SHP77 treated with DMSO at 0.1 percent for 48 hours (cell line): ENCODE results near the gene CLEC12A.
"Not testable (repeated sequence)": the region's sequence is repeated elsewhere in the genome, so short reads cannot be mapped to it uniquely, and the experiment has no call there.

Experiments
- DNase-seq: peaks from one replicate; lab custom pipeline; 2025; lab: John Stamatoyannopoulos, UW

CLEC12A gene

DNA sequence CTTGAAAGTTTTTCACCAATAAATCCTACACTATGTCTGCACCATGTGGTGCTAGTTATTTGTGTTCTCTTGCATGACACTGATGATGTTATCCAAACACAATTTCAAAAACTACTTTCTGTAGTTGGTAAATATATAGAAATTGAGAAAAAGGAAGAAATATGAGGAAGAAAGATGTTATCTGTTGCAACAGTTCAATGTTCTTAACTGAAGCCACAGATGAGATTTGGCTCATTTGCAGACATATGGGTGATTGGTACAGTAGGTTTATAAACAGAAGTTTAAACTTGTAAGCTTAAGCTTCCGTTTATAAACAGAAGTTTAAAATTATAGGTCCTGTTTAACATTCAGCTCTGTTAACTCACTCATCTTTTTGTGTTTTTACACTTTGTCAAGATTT, at the start of gene CLEC12A:
CLEC12A (plus strand) TSS at position 229 of the 400 bp plus-strand sequence. CDS start 188 bp downstream, outside the sequence.
- no peak for DNase-seq

- no peak for DNase-seq
These were observed 48.8 kb upstream of the CLEC12A start for GRCh38 chr12:9922429-9922828.

DNA sequence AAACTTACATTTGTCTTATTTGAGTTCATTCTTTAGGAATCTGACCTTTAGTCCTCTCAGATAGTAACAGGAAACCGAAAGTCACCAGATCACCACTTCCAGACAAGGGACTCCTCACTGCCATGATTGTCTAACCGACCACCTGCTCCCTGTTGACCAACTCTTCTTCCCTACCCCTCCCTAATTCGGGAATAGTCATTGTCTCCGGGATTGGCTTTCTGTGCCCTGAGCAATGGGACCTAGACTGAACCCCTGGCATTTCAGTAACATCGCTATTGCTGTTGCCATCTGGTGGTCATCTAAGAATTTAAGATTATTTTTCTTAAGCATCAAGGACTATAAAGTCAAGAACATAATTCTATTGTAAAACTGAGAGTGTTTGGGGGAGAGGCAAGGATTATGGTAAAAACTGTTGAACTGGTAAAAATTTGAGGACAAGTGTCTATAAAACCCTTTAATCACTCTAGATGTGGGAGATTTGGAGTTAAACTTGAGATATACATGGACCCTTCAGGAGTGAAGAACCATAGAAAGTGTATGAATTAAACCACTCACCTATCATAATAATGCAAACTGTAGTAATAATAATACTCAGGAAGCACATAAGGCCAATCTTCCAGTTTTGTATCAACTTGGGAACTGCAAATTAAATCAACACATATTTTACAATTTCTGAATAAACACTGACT, 45.4 kb upstream of the CLEC12A start:
- DNase-seq, result no peak

DNA sequence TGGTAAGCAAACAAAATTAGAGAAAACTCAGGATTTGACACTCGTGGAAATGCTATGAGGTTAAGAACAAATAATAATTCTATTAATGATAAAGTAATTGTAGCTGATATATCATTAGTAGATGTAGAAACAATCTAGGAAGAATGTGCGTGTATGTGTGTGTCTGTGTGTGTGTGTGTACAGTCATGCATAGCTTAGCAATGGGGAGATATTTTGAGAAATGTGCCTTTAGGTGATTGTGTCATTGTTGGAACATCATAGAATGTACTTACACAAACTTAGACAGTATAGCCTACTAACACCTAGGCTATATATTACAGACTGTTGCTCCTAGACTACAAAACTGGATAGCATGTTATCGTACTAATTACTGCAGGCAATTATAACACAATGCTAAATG, 44.3 kb upstream of the CLEC12A start:
- no peak for DNase-seq

GRCh38 chr12:9928607-9929006, 42.6 kb upstream of the CLEC12A start:
- no peak for DNase-seq

DNA sequence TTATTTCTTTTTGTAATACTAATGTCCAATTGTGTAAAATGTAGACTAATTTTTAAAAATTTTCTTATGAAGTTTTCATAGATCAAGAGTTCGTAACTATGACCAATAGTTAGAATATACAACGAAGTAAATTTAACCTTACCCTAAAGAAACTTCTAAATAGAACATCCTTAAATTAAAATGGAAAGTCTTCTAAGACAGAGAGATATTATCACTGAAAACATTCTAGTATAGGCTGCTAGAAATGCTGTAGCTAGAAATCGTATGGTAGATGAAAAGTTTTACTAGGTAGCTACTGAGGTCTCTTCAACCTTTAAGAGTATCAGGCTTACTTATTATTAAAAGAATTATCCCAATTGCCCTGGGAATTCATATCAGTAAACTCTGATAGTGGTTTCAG, 40.0 kb upstream of the CLEC12A start:
- no peak for DNase-seq

DNA sequence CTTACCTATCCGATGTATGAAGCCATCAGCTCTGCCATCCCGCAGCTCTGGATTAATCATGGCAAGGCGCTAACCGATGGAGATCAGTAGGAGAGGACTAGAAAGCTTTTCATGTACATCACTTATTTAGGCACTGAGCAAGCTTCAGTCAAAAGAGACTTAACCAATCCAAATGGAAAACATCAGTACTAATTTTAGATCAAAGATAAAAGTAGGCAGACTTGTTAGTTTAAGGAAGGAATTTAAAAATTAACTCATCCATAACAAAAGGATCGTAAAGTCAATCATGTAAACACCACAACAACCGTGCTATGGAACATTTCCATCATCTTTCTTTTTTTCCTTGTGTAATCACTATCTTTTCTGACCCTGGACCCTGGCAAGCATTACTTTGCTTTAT, 38.9 kb upstream of the CLEC12A start, which contains the start of gene CLEC2A:
CLEC2A (minus strand) TSS at position 101 of the 400 bp plus-strand sequence; CDS start at position 60, 41 bp downstream.
- no peak for DNase-seq

DNA sequence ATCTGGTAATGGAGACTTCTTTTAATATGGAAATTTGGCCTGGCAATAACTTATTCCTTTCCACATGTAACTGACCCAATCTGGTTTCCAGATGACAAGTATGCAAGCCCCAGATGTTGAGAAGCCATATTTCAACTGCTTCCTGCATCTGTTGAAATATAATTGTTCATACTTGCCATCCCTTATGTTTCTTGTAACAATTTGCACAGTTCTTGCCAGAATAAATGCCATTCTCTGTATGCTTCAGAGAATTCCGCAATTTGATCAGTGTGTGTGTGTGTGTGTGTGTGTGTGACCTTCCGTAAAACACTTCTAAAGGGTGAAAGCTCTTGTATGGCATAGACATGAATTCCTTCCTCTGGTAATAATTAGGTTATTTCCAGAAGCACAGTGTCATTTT, 37.3 kb upstream of the CLEC12A start:
- DNase-seq, result no peak

DNA sequence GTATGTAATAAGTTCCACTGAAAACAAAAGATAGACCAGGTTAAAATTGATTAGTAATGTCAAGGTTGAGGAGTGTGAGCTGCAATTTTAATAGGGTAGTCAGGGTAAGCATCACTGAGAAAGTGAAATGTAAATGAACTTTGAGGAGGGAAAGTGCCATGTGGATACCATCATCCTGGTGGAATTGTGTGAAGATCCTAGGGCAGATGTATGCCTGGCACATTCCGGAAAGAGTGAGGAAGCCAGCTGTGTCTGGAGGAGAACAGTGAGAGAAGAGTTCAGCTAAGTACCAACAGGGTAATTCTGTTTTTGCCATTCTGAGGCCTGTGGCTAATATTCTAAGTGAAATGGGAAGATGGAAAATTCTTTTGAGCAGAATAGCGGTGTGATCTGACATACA, 36.2 kb upstream of the CLEC12A start:
- DNase-seq, result no peak

DNA sequence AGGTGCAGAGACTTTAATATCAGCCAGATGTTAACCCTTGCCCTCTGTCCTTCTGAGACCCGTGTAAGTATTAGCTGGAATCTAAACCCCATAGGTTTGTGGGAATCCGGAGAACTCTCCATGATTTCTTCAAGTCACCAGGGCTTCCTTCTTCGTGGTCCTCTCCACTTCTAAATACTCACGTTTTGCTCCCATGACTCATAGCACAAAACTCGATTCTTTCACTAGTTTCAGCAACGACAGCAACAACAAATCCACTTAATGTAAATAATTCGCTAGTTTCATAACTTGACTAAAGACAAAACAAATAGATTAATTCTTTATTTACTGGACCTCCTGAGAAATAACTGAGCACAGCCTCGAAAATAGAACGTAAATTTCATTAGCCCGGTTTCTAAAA, 34.6 kb upstream of the CLEC12A start:
- DNase-seq, result no peak

DNA sequence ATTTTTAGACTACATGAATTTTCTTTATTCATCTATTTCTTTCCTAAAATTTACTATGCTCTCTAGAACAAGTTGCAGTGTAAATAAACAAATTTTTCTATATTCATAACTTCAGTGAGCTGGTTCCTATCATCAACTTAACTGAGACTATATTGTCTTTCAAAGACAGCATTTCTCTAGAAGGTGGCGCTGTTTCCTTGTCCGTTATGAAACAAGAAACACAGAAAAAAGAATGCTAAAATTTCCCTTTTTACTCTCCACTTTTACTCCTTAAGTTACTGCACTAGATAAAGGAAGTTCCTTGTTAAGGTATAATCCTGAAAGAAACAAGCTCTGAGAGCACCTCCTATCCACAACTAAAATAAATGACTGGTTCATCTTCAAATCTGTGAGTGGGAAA, 30.8 kb upstream of the CLEC12A start:
- DNase-seq, result no peak

DNA sequence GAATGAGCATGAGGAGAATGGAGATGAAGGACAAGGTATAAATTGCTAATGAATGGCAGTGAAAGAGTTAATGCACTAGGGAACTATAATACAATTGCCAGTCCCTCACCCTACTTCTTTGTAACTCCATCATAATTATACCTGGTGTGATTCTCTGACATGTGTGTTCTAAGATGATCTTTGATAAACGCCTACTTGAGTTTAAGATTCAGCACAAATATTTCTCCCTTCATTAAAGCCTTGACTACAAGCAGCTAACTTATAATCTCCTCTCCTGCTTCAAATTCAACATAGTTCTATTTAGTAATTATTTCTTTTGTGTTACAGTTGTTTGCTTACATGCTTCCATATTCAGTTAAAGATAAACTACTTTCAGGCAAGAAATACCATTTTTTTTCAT, 29.4 kb upstream of the CLEC12A start:
- DNase-seq, result no peak

- DNase-seq, result no peak
These were observed 28.0 kb upstream of the CLEC12A start for GRCh38 chr12:9943240-9943639.

- DNase-seq, result no peak
These were observed 26.8 kb upstream of the CLEC12A start for GRCh38 chr12:9944391-9944790.

GRCh38 chr12:9947674-9948073, 23.5 kb upstream of the CLEC12A start:
- DNase-seq, result no peak

GRCh38 chr12:9948606-9949296, 22.5 kb upstream of the CLEC12A start:
- no peak for DNase-seq

- no peak for DNase-seq
These were observed 20.1 kb upstream of the CLEC12A start for GRCh38 chr12:9951026-9951675.

GRCh38 chr12:9952954-9953729, 18.1 kb upstream of the CLEC12A start:
- not testable (repeated sequence) for DNase-seq

DNA sequence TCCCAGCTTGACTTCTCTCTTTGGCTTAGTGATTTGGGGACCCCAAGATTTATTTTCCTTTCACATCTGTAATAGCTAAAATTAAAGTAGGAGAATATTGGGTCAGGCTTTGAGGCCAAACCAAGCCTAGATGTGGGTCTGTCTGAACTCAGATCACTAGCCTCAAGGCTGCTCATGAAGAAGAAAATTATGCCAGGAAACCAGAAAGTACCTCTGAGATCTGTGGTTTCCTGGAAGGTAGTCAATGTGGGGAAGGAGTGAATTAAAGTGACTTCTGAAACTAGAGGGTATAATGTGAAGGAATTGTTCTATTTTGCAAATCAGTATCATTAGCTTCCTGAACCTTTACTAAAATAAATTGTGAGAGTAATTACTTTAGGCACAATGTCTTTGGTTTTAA, 13.4 kb upstream of the CLEC12A start:
- DNase-seq, result no peak

- no peak for DNase-seq
These were observed 10.6 kb upstream of the CLEC12A start for GRCh38 chr12:9960590-9960989.

- DNase-seq, result no peak
These were observed 10.1 kb upstream of the CLEC12A start for GRCh38 chr12:9961106-9961505.

DNA sequence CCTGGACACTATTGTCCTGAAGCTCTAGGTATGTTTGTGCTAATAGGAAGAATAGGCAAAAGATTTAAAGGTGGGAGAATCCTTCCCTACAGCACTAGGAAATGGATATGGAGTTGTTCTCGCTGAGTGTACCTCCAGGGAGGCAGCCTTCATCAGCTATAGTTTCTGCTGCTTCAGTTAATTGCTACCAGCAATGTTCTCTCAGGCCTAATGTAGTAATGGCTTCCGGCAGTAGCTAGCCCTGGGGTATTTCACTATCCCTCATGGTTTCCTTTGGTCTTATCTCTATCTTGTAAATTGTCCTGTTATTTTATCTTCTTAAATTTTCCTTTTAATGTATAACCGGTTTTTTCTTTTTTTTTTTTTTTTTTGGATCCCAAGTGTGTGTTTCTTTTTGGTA, 9.3 kb upstream of the CLEC12A start:
- DNase-seq, result no peak
